ENCODE measurements around the gene BCAS3.

Gene BCAS3

DNA sequence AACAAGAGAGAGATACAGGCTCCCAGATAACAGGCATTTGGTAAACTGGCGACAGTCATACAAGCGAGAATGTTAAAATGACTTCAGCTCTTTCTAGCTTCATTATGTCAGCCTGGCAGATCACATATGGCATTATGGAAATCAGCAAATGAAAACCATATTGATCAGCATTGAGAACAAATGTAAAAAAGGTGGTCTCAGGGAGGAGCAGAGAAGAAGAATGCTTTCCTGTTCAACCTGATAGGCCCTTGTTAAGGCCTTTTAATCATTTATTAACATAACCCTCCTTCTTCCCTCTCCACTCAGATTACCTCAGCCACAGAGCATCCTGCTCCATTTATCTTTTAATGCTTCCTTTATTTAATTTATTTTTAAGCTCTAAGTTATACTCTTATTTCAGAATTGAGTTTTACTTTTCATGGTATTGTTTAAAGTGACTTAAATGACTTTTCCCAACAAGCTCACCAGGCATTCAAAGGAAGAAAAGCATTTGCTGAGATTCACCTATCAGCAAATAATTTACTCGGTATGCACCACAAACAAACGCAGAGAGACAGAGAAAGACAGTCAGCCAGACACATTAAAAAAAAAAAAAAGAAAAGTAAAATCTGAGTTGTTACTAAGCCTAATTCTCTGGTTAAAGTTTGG lies 478.1 kb downstream of the BCAS3 start:
- no peak for DNase-seq (ENCODE audit: low read depth in 2 of 2)
- H3K4me3 ChIP-seq (replicated peaks in 1 of 2; ENCODE audit: low read depth in 2 of 2, low read length in 2 of 2) = no peak overlapping the region
- TF ChIP-seq, protein P1, sequence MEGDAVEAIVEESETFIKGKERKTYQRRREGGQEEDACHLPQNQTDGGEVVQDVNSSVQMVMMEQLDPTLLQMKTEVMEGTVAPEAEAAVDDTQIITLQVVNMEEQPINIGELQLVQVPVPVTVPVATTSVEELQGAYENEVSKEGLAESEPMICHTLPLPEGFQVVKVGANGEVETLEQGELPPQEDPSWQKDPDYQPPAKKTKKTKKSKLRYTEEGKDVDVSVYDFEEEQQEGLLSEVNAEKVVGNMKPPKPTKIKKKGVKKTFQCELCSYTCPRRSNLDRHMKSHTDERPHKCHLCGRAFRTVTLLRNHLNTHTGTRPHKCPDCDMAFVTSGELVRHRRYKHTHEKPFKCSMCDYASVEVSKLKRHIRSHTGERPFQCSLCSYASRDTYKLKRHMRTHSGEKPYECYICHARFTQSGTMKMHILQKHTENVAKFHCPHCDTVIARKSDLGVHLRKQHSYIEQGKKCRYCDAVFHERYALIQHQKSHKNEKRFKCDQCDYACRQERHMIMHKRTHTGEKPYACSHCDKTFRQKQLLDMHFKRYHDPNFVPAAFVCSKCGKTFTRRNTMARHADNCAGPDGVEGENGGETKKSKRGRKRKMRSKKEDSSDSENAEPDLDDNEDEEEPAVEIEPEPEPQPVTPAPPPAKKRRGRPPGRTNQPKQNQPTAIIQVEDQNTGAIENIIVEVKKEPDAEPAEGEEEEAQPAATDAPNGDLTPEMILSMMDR (IDR thresholded peaks at IDR 0.05; ENCODE audit: low read depth, low read length) = no peak

DNA sequence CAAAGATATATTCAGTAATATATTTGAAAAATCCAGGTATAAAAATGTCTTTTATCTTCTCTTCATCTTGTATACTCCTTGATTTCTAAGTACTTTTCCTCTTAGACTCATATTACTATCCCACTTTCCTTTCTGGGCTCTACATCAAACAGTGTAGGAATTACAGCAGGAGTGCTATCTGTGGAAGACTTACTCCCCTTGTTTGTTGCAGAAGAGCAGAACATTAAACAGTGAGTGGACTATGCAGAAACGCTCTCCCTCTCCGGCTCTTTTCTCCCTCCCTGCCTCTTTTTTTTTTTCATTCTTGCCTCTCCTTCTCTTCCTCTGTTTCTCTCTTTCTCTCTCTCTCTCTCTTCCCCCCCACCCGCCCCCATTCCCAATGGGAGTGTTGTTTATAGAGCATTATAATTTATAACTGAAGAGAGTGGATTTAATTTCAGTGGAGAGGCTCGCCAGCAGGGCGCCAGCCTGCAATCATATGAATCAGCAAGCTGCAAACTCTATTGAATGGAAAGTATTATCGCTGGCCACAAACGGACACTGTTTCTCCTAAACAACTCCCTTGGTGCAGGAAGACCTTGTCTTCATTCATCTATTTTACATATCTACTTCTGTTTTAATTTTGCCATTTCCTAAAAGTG lies 479.7 kb downstream of the BCAS3 start:
- peak; percentile 48 to 74 for DNase-seq (ENCODE audit: low read depth in 2 of 2)
- TF ChIP-seq, protein P1 (IDR thresholded peaks at IDR 0.05; ENCODE audit: low read depth, low read length) = peak; percentile 12
- H3K4me3 ChIP-seq (replicated peaks in 1 of 2; ENCODE audit: low read depth in 2 of 2, low read length in 2 of 2) = peak overlapping the region in 1 of 2 donors; percentile 1

DNA sequence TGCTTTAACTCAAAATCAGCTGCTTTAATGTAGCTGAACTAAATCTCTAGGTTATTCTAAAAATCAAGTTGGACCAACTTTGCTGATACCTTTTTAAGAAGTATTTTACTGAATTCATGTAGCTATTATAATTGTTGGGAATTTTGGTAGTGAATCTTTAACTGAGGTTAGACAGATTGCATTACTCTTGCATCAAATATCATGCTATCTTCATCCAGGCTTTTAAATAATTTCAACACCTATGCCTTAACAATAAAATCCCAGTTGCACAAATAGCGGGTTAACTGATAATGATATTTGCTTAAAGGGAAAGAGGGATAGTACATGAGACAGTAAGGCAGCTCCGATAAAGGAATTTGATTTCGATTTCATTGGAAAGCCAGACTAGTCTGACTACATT lies 480.7 kb downstream of the BCAS3 start:
- TF ChIP-seq, protein P1 (IDR thresholded peaks at IDR 0.05; ENCODE audit: low read depth, low read length) = no peak
- no peak overlapping the region for H3K4me3 ChIP-seq (replicated peaks in 1 of 2; ENCODE audit: low read depth in 2 of 2, low read length in 2 of 2)
- DNase-seq (ENCODE audit: low read depth in 2 of 2) = peak in 1 of 2 donors; percentile 35

DNA sequence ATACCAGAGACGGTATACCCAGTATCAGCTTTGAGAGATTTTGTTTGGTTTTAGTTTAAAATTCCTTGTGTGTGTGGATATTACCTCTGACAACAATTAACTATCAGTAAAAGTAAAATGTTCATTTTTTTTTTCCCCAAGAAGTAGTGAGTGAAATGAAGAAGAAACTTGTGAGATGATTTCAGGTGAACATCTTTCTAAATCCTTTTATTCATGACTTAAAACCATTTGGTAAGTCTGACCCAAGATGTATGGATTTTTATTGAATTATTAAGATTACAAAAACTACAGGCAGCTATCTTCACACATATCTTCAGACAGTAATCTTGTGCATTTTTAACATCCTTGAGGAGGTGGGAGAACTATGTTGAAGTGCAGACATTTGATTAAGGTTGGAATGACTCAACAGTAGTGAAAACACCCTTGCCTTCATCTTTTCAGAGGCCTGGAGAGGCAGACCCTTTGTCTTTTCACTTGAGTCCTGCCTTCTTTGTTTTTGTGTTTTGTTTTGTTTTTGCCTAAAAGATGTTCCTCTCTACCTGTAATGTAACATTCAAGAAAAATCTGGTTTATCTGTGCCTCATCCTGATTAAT lies 481.7 kb downstream of the BCAS3 start:
- no peak overlapping the region for H3K4me3 ChIP-seq (replicated peaks in 1 of 2; ENCODE audit: low read depth in 2 of 2, low read length in 2 of 2)
- TF ChIP-seq, protein P1 (IDR thresholded peaks at IDR 0.05; ENCODE audit: low read depth, low read length) = no peak
- DNase-seq (ENCODE audit: low read depth in 2 of 2) = peak; percentile 7 to 53

DNA sequence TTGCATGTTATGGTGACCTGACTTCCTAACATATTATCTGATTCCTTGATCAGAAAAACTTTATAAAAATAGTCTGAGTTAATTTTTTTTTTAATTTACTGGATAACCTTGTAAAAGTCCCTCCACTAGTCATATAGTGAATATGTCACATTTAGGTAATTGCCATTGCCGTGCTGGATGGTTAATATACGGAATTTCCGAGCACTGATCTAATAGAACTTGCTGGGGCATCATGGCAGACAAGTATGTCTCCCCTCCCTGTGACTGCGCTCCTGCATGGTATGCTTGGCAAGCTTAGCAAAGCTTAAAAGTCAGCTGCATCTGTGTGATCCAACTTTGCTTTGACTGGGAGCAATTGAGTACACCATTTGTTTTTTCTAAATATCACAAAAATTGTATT lies 482.6 kb downstream of the BCAS3 start:
- no peak for DNase-seq (ENCODE audit: low read depth in 2 of 2)
- TF ChIP-seq, protein P1 (IDR thresholded peaks at IDR 0.05; ENCODE audit: low read depth, low read length) = no peak
- no peak overlapping the region for H3K4me3 ChIP-seq (replicated peaks in 1 of 2; ENCODE audit: low read depth in 2 of 2, low read length in 2 of 2)

DNA sequence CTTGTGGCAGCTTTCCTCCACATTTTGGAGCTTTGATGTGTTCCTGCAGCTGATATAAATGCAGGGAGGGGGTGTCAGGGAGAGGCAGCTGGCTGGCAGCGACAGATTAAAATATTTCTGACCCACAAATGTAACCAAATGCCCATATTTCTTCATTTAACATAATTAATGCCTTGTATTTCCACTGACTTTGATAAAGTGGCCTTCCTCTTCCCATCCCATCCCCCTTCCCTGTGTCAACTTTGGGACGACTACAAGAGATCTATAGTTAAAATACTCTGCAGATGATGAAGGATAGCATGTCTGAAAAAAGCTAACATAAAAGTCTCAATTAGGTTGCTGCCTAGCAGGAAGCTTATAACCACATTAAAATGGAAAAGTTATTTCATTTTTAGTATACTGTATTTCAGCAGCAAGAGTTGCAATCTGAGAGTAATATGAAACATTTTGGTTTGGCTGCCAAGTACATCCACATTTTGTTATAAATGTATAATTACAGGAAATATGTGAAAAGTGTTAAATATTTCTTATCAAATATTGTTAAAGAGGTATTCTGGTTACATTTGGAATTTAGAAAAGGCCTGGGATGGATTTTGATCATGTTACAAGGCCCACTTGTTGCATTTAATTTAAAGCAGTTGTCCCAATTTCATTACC lies 483.3 kb downstream of the BCAS3 start:
- TF ChIP-seq, protein P1 (IDR thresholded peaks at IDR 0.05; ENCODE audit: low read depth, low read length) = no peak
- DNase-seq (ENCODE audit: low read depth in 2 of 2) = no peak
- no peak overlapping the region for H3K4me3 ChIP-seq (replicated peaks in 1 of 2; ENCODE audit: low read depth in 2 of 2, low read length in 2 of 2)
